SK-N-SH (cell line): ENCODE data around the gene SPAG9. TPM values are rescaled to one million over a fixed set of nuclear protein-coding genes. Genes with fewer than 3 reads are reported as not detected.
A peak's percentile ranks its signal among the peaks of the same experiment; 100 is the strongest.

ENCODE experiments used
- CTCF ChIA-PET: fragments of 300-600, 350-600 bp; formaldehyde crosslinking; extraction: SDS; loops from one replicate; lab custom pipeline; 2021; lab: Yijun Ruan, JAX
- POLR2A ChIA-PET: fragments of 350-600 bp; sonication (Branson Sonifier 250); formaldehyde crosslinking; extraction: SDS; loops from one replicate; lab custom pipeline; 2020; ENCODE audit warnings: antibody characterized with exemption, inconsistent platforms; lab: Yijun Ruan, JAX
- DNase-seq: peaks from one replicate; pipeline ENCODE4 v3.0.0; 2012
- H2AFZ ChIP-seq: fragments of 200-600 bp; sonication (generic); 2 replicates; pipeline ENCODE4 v1.8.1; 2016; ENCODE audit warnings: antibody characterized with exemption, mild to moderate bottlenecking, low read depth
- H3F3A ChIP-seq: fragments of 200-600 bp; sonication (generic); replicated peaks from 2 replicates; pipeline ENCODE3; 2016; ENCODE audit warnings: antibody characterized with exemption, mild to moderate bottlenecking; ENCODE audit not compliant: insufficient read depth
- H3K27ac ChIP-seq, 2 experiments: fragments of 200-500 bp in 1 of 2; fragments of 200-600 bp in 1 of 2; sonication (Bioruptor generic) in 1 of 2; sonication (generic), shearing (Covaris generic) in 1 of 2; 2 replicates each; pipeline versions ENCODE4 v1.5.1 to v1.6.1; 2014 to 2016; ENCODE audit warnings: low read depth in 2 of 2, inconsistent platforms in 1 of 2, low read length in 1 of 2, mild to moderate bottlenecking in 1 of 2, mixed read lengths in 1 of 2
- H3K27me3 ChIP-seq: fragments of 200-600 bp; sonication (generic), shearing (Covaris generic); 2 replicates; pipeline ENCODE4 v1.6.1; 2016; ENCODE audit warnings: mixed run types; ENCODE audit not compliant: insufficient read depth
- H3K36me3 ChIP-seq, 2 experiments: fragments of 200-500 bp in 1 of 2; fragments of 200-600 bp in 1 of 2; sonication (Bioruptor generic) in 1 of 2; sonication (generic) in 1 of 2; replicated peaks in 1 of 2; 2 replicates each; pipeline versions ENCODE3 to v1.5.1; 2014 to 2016; ENCODE audit warnings: low read length in 1 of 2, mild to moderate bottlenecking in 1 of 2; ENCODE audit not compliant: insufficient read depth in 2 of 2, control insufficient read depth in 1 of 2
- H3K4me1 ChIP-seq, 2 experiments: fragments of 200-500 bp in 1 of 2; fragments of 200-600 bp in 1 of 2; sonication (Bioruptor generic) in 1 of 2; sonication (generic), shearing (Covaris generic) in 1 of 2; 2 replicates each; pipeline versions ENCODE4 v1.5.1 to v1.6.1; 2014 to 2016; ENCODE audit warnings: low read depth in 1 of 2, low read length in 1 of 2, mixed run types in 1 of 2; ENCODE audit not compliant: insufficient read depth in 2 of 2, control insufficient read depth in 1 of 2
- H3K4me2 ChIP-seq: fragments of 200-600 bp; sonication (generic), shearing (Covaris generic); 2 replicates; pipeline ENCODE4 v1.6.1; 2017; ENCODE audit warnings: mixed run types
- H3K4me3 ChIP-seq, 2 experiments: fragments of 200-500 bp in 1 of 2; fragments of 200-600 bp in 1 of 2; sonication (Bioruptor generic) in 1 of 2; sonication (generic), shearing (Covaris generic) in 1 of 2; 2 replicates each; pipeline versions ENCODE4 v1.5.1 to v1.8.1; 2014 to 2016; ENCODE audit warnings: low read depth in 2 of 2, inconsistent platforms in 1 of 2, low read length in 1 of 2, mild to moderate bottlenecking in 1 of 2, mixed read lengths in 1 of 2, moderate library complexity in 1 of 2
- H3K79me2 ChIP-seq: fragments of 200-600 bp; sonication (generic); 2 replicates; pipeline ENCODE4 v1.8.1; 2017; ENCODE audit warnings: mild to moderate bottlenecking; ENCODE audit not compliant: insufficient read depth
- H3K9ac ChIP-seq: fragments of 200-600 bp; sonication (generic); 2 replicates; pipeline ENCODE4 v1.6.1; 2017; ENCODE audit warnings: mixed run types
- H3K9me2 ChIP-seq: fragments of 200-600 bp; sonication (generic); 2 replicates; pipeline ENCODE4 v1.6.1; 2017; ENCODE audit warnings: mixed run types
- H3K9me3 ChIP-seq: fragments of 200-600 bp; sonication (generic); 2 replicates; pipeline ENCODE4 v1.6.1; 2017; ENCODE audit warnings: mixed run types, mild to moderate bottlenecking, moderate library complexity
- H4K20me1 ChIP-seq: fragments of 200-600 bp; sonication (generic); 2 replicates; pipeline ENCODE4 v1.6.1; 2017; ENCODE audit warnings: mild to moderate bottlenecking, mixed run types; ENCODE audit not compliant: insufficient read depth
- CHD2 ChIP-seq: fragments of 150-350 bp; IDR thresholded peaks from 2 replicates; pipeline ENCODE4 v1.6.1; 2018; ENCODE audit warnings: low read length; ENCODE audit not compliant: partially characterized antibody
- EZH2phosphoT487 ChIP-seq: fragments of 200-600 bp; sonication (generic); IDR thresholded peaks from 2 replicates; pipeline ENCODE4 v1.6.1; 2017; ENCODE audit warnings: low read depth, mixed run types, mild to moderate bottlenecking, antibody characterized with exemption, moderate library complexity, borderline replicate concordance
- FOSL2 ChIP-seq: IDR thresholded peaks from 2 replicates; pipeline ENCODE4 v1.4.0; 2012; ENCODE audit warnings: low read depth, mild to moderate bottlenecking, moderate library complexity, borderline replicate concordance
- JUND ChIP-seq: IDR thresholded peaks from 2 replicates; pipeline ENCODE4 v1.4.0; 2012
- MEF2A ChIP-seq: IDR thresholded peaks from 2 replicates; pipeline ENCODE4 v1.4.0; 2012; ENCODE audit warnings: low read depth, borderline replicate concordance
- RAD21 ChIP-seq: IDR thresholded peaks from 2 replicates; pipeline ENCODE4 v1.6.1; 2012; ENCODE audit warnings: mild to moderate bottlenecking, low read length
- RCOR1 ChIP-seq: fragments of 150-350 bp; IDR thresholded peaks from 2 replicates; pipeline ENCODE4 v1.6.1; 2017; ENCODE audit warnings: antibody characterized with exemption, low read length
- RFX5 ChIP-seq: IDR thresholded peaks from 2 replicates; pipeline ENCODE4 v1.6.1; 2012; ENCODE audit warnings: mild to moderate bottlenecking, improper control_type of control experiment, low read length
- RXRA ChIP-seq: IDR thresholded peaks from 2 replicates; pipeline ENCODE4 v1.4.0; 2012; ENCODE audit warnings: low read depth, mild to moderate bottlenecking, borderline replicate concordance
- SIN3A ChIP-seq: IDR thresholded peaks from 2 replicates; pipeline ENCODE4 v1.6.1; 2012; ENCODE audit warnings: low read depth, mild to moderate bottlenecking, low read length, moderate library complexity, borderline replicate concordance
- SMC3 ChIP-seq: IDR thresholded peaks from 2 replicates; pipeline ENCODE4 v1.6.1; 2012; ENCODE audit warnings: low read depth, low read length, improper control_type of control experiment
- TAF1 ChIP-seq: IDR thresholded peaks from 2 replicates; pipeline ENCODE4 v1.6.1; 2012; ENCODE audit warnings: low read depth, mild to moderate bottlenecking, low read length, moderate library complexity, borderline replicate concordance
- USF1 ChIP-seq: IDR thresholded peaks from 2 replicates; pipeline ENCODE4 v1.4.0; 2012; ENCODE audit warnings: low read depth, borderline replicate concordance
- YY1 ChIP-seq: IDR thresholded peaks from 2 replicates; pipeline ENCODE4 v1.4.0; 2012; ENCODE audit warnings: low read depth, mild to moderate bottlenecking
- ZBTB33 ChIP-seq: IDR thresholded peaks from 2 replicates; pipeline ENCODE4 v1.4.0; 2012; ENCODE audit warnings: low read depth, borderline replicate concordance
- WGBS: methylation state at CpG from one replicate; pipeline ENCODE4 v1.1.6; 2017; ENCODE audit warnings: low lambda C conversion rate; 5-methylcytosine and 5-hydroxymethylcytosine counted together
- polyA plus RNA-seq, 3 experiments: library from polyadenylated mRNA; depleted of rRNA; stranded (reverse); fragments of >200 nt; gene quantifications; 2 replicates each; pipeline ENCODE4 v1.2.3, GENCODE V29; 2012
- TF ChIP-seq, protein P1 (sequence below): IDR thresholded peaks from 2 replicates; pipeline ENCODE4; 2012

The SPAG9 gene
- polyA plus RNA-seq, 1 of the 3 experiments (the other 2 are of a cell fraction) = 32.1 TPM

DNA sequence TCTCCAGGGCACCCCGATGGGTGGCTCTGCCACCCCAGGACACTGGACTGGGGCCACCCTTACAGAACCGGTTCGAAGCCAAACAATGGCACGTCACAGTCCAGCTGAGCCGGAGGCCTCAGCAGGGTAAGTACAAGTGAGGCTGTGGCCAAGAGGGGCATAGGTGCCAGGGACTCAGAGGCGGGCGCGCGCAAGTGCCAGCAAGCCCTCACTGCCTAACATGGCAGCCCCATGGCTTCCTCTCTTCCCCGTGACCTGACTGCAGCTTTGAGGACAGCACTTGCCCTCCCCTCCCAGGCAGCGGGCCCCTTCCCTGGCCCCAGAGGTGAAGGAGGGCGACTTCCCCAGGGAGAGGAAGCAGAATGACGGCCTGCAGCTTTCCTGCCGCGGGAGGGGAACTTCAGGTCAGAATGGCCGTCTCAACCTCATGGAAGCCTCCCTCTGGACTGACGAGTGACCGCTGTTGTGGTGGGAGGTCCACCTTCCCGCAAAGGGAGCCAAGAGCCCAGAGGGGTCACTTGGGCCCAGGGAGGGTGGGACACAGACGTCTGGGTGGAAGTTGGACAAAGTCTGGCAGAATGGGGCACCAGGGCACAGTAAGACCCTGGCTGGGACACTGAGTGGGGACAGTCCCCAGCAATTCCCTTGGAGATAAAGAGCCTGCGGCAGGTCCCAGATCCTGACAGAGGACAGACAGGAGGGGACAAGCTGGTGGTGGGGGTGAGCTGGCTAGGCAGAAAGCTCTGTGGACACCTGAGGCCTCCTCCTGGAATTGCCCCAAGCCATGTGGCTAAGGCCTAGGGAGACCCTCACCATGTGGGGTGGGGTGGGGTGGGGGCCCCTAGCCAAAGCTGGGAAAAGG lies 202.4 kb downstream of the SPAG9 start:
- H3K9me3 ChIP-seq = no peaks in the 10 kb centered on the region
- 85% methylated on average over 13 of the region's 21 CpGs for WGBS
- H3K27me3 ChIP-seq = no peaks in the 10 kb centered on the region
- no peak overlapping the region for H3K9ac ChIP-seq
- DNase-seq = no peak
- H3K4me1 ChIP-seq = peaks cover 28 to 34% of the 10 kb centered on the region in 2 experiments
- POLR2A ChIA-PET = interaction anchor here (0.7 to 13.7 kb wide), 5 partner anchors 13 to 57 kb away, joined by 3 to 166 read pairs (median 9); partner anchors contain the start of gene TOB1
- TF ChIP-seq EZH2phosphoT487 (no peak), JUND (no peak), CHD2 (no peak), FOSL2 (no peak), SIN3A (no peak), RFX5 (no peak), MEF2A (no peak), RAD21 (no peak), YY1 (no peak), ZBTB33 (no peak), TAF1 (no peak), USF1 (no peak), RCOR1 (no peak), SMC3 (no peak), RXRA (no peak)
- TF ChIP-seq, protein P1, sequence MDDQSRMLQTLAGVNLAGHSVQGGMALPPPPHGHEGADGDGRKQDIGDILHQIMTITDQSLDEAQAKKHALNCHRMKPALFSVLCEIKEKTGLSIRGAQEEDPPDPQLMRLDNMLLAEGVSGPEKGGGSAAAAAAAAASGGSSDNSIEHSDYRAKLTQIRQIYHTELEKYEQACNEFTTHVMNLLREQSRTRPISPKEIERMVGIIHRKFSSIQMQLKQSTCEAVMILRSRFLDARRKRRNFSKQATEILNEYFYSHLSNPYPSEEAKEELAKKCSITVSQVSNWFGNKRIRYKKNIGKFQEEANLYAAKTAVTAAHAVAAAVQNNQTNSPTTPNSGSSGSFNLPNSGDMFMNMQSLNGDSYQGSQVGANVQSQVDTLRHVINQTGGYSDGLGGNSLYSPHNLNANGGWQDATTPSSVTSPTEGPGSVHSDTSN = no peak
- TF ChIP-seq, all 33 proteins: peak for 0
- peaks cover 3% of the 10 kb centered on the region for H3F3A ChIP-seq
- H3K4me3 ChIP-seq = no peak overlapping the region
- no peaks in the 10 kb centered on the region for H4K20me1 ChIP-seq
- H3K27ac ChIP-seq = peak overlapping the region in 1 of 2 experiments; percentile 96; a peak in 2 of 4 replicates
- no peaks in the 10 kb centered on the region for H3K9me2 ChIP-seq
- H3K79me2 ChIP-seq = no peaks in the 10 kb centered on the region
- no peak overlapping the region for H3K4me2 ChIP-seq
- H3K36me3 ChIP-seq = no peaks in the 10 kb centered on the region
- CTCF ChIA-PET = interaction anchor here (0.8 to 6.7 kb wide), 7 partner anchors 13 to 76 kb away, joined by 3 to 34 read pairs (median 4); no protein-coding TSS in a partner anchor
- no peak overlapping the region for H2AFZ ChIP-seq
